Measurements from ENCODE around the gene PGAP6. TPM values are rescaled to one million over a fixed set of nuclear protein-coding genes. Genes with fewer than 3 reads are reported as not detected.

Gene PGAP6, protein sequence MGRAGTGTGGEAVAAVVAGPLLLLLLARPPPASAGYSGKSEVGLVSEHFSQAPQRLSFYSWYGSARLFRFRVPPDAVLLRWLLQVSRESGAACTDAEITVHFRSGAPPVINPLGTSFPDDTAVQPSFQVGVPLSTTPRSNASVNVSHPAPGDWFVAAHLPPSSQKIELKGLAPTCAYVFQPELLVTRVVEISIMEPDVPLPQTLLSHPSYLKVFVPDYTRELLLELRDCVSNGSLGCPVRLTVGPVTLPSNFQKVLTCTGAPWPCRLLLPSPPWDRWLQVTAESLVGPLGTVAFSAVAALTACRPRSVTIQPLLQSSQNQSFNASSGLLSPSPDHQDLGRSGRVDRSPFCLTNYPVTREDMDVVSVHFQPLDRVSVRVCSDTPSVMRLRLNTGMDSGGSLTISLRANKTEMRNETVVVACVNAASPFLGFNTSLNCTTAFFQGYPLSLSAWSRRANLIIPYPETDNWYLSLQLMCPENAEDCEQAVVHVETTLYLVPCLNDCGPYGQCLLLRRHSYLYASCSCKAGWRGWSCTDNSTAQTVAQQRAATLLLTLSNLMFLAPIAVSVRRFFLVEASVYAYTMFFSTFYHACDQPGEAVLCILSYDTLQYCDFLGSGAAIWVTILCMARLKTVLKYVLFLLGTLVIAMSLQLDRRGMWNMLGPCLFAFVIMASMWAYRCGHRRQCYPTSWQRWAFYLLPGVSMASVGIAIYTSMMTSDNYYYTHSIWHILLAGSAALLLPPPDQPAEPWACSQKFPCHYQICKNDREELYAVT
- polyA plus RNA-seq (2013, experiment 1 of 2) = 81.4 TPM
- polyA plus RNA-seq (2013, experiment 2 of 2) = 64.9 TPM

DNA sequence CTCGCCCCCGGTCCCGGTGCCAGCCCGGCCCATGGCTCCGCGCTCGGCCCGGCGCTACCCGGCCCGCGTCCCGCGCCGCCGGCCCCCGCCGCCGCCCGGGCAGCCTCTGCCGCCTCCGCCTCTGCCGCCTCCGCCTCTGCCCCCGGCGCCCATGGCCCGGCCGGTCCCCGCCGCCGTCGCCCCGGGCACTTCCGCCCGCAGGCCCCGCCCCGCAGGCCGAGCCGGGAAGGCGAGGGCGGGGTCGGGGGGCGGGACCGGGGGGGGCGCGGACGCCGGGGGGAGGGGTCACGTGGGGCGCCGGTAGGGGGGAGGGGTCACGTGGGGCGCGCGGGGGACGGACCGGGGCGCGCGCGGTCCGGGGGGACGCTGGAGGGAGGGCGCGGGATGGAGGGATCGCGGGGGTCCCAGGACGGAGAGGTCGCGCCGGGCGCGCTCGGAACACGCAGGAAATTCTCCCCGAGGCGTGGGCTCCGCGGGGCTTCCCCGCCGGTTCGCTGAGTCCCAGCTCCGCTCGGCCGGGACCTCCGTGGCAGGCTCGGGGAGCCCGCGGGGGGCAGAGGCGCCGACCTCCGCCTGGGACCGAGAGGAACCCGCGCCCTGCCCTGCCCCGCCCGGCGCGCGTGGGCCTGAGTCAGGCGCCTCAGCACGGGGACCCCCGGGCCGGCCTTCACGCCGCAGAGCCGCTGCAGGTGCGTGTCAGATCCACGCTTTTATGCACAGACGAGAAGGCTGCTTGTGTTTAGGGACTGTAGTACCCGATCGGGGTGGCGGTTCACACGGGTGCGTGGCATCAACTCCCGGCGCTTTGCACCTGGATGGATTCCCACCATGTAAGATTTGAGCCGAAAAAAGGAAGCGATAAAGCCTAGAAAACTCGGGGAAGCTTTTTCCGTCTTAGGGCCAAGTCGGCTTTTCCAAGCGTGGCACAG is at the start of gene PGAP6:
Gene PGAP6 (minus strand): TSS at position 190 of the 929 bp plus-strand sequence. CDS start 157 bp downstream, at position 33.
- H3K4me1 ChIP-seq (ENCODE audit: control insufficient read depth, insufficient read depth, low read length, poor library complexity, severe bottlenecking) = peaks cover 29% of the 10 kb centered on the region
- H3K27ac ChIP-seq (ENCODE audit: low read depth, low read length, severe bottlenecking) = no peak within 1 kb of the TSS
- no peaks in the 10 kb centered on the region for H3K9me3 ChIP-seq (ENCODE audit: control insufficient read depth, low read length)
- H3K4me3 ChIP-seq (ENCODE audit: extremely low read depth, insufficient read depth, low read length, poor library complexity, severe bottlenecking) = peak within 1 kb of the TSS; percentile 92
- WGBS, 2 experiments (ENCODE audit: insufficient coverage in 2 of 2) = 0 to 2% methylated on average over 60 to 63 of the region's 123 CpGs
- peaks cover 24% of the 10 kb centered on the region for H3K36me3 ChIP-seq (ENCODE audit: control insufficient read depth, insufficient read depth, low read length)

DNA sequence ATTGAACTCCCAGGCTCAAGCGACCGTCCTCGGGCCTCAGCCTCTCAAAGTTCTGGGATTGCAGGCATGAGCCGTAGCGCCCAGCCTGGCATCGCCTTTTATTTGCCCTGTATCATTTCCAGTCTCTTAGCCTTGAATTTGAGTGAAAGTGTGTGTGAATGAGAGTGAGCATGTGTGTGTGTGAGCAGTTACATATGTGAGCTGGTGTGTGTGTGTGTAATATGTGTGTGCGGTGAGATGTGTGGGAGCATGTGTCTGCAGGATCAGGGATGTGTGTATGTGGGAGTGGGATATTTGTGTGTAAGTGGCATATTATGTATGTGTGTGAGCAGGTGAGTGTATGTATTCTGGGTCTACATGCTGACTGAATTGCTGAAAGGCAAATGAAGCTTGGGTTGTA is 49.1 kb upstream of the PGAP6 start:
- 97 to 98% methylated on average over 7 of the region's 7 CpGs for WGBS, 2 experiments (ENCODE audit: insufficient coverage in 2 of 2)
- Histone ChIP-seq H3K9me3 (ENCODE audit: control insufficient read depth, low read length) (no peaks in the 10 kb centered on the region), H3K4me1 (ENCODE audit: control insufficient read depth, insufficient read depth, low read length, poor library complexity, severe bottlenecking) (peaks cover 8% of the 10 kb centered on the region), H3K36me3 (ENCODE audit: control insufficient read depth, insufficient read depth, low read length) (peaks cover 21% of the 10 kb centered on the region), H3K4me3 (ENCODE audit: extremely low read depth, insufficient read depth, low read length, poor library complexity, severe bottlenecking) (no peak overlapping the region), H3K27ac (ENCODE audit: low read depth, low read length, severe bottlenecking) (no peak overlapping the region)

DNA sequence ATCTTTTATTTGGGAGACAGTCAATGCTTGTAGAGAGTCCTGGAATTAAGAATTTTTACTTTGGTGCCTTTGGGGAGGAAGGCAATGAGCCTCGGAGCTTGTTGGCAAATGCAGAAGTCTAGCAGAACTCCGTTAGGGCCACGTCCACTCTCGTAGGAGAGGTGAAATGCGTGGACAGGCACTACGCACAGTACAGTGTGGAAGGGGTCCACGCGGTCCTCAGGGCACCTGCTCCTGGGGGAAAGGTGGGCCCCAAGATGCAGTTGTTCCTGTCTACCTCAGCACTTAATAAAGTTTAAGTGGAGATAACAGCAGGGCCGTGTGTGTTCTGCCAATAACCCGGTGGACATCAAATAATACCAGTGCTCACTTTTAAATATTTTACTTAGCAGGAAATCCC is 45.5 kb upstream of the PGAP6 start:
- Histone ChIP-seq H3K27ac (ENCODE audit: low read depth, low read length, severe bottlenecking) (no peak overlapping the region), H3K9me3 (ENCODE audit: control insufficient read depth, low read length) (no peaks in the 10 kb centered on the region), H3K4me3 (ENCODE audit: extremely low read depth, insufficient read depth, low read length, poor library complexity, severe bottlenecking) (peak overlapping the region; percentile 72), H3K4me1 (ENCODE audit: control insufficient read depth, insufficient read depth, low read length, poor library complexity, severe bottlenecking) (peaks cover 19% of the 10 kb centered on the region), H3K36me3 (ENCODE audit: control insufficient read depth, insufficient read depth, low read length) (peaks cover 11% of the 10 kb centered on the region)
- 82 to 90% methylated on average over 5 to 8 of the region's 10 CpGs for WGBS, 2 experiments (ENCODE audit: insufficient coverage in 2 of 2)

DNA sequence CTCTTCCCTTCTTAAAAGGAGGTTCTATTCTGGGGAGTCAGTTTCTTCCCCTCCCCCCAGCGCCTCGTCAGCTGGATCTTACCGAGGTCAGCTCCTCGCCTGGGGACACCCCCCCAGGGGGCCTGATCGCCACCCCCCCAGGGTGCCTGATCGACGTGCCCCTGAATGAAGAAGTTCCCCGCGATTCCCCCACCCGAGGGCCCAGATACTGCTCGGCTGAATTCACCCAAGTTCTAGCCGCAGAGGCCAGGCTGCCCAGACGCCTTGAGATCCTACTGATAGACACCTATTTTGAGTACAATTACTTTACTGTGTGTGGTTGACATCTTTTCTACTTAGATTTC is 45.1 kb upstream of the PGAP6 start:
- Histone ChIP-seq H3K36me3 (ENCODE audit: control insufficient read depth, insufficient read depth, low read length) (peaks cover 11% of the 10 kb centered on the region), H3K9me3 (ENCODE audit: control insufficient read depth, low read length) (no peaks in the 10 kb centered on the region), H3K27ac (ENCODE audit: low read depth, low read length, severe bottlenecking) (no peak overlapping the region), H3K4me1 (ENCODE audit: control insufficient read depth, insufficient read depth, low read length, poor library complexity, severe bottlenecking) (peaks cover 19% of the 10 kb centered on the region), H3K4me3 (ENCODE audit: extremely low read depth, insufficient read depth, low read length, poor library complexity, severe bottlenecking) (peak overlapping the region; percentile 72)
- WGBS, 2 experiments (ENCODE audit: insufficient coverage in 2 of 2) = 18 to 20% methylated on average over 8 to 9 of the region's 13 CpGs

DNA sequence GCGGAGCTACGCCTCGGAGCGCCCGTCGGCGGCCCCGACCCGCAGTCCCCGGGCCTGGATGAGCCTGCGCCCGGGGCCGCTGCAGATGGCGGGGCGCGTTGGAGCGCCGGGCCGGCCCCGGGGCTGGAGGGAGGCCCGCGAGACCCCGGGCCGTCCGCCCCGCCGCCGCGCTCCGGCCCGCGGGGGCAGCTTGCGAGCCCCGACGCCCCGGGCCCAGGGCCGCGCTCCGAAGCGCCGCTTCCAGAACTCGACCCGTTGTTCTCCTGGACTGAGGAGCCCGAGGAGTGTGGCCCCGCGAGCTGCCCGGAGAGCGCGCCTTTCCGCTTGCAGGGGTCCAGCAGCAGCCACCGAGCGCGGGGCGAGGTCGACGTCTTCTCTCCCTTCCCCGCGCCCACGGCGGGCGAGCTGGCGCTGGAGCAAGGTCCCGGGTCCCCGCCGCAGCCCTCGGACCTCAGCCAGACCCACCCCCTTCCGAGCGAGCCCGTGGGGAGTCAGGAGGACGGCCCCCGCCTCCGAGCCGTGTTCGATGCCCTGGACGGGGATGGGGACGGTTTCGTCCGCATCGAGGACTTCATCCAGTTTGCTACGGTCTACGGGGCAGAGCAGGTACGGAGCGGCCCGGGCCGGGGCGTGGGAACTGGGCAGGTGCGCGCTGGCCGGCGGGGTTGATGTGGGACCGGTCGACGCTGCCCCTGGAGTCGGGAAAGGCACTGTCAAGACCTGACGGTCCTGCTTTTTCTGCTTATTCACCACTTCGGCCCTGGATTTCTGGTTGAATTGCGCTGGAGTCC is 44.5 kb upstream of the PGAP6 start:
- whole genome bisulfite sequencing, 2 experiments (ENCODE audit: insufficient coverage in 2 of 2) = 0 to 1% methylated on average over 77 to 89 of the region's 97 CpGs
- Histone ChIP-seq H3K9me3 (ENCODE audit: control insufficient read depth, low read length) (no peaks in the 10 kb centered on the region), H3K4me1 (ENCODE audit: control insufficient read depth, insufficient read depth, low read length, poor library complexity, severe bottlenecking) (peaks cover 19% of the 10 kb centered on the region), H3K27ac (ENCODE audit: low read depth, low read length, severe bottlenecking) (no peak overlapping the region), H3K4me3 (ENCODE audit: extremely low read depth, insufficient read depth, low read length, poor library complexity, severe bottlenecking) (peak overlapping the region; percentile 72), H3K36me3 (ENCODE audit: control insufficient read depth, insufficient read depth, low read length) (peaks cover 11% of the 10 kb centered on the region)

DNA sequence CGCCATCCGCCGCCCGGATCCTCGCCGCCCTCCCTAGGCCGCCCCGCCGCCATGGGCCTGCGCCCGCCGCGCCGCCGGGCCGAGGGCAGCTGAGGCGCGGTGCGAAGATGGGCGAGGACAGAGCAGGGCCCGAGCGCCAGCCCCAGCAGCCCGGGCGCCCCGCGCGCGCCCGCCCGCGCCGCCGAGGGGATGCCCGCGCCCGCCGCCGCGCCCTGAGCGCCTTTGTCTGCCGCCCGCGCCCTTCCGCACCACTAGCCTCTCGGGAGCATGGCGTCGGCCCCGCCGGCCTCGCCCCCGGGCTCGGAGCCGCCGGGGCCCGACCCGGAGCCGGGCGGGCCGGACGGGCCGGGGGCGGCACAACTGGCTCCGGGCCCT is 43.9 kb upstream of the PGAP6 start:
- H3K4me1 ChIP-seq (ENCODE audit: control insufficient read depth, insufficient read depth, low read length, poor library complexity, severe bottlenecking) = peaks cover 19% of the 10 kb centered on the region
- H3K27ac ChIP-seq (ENCODE audit: low read depth, low read length, severe bottlenecking) = no peak overlapping the region
- no peaks in the 10 kb centered on the region for H3K9me3 ChIP-seq (ENCODE audit: control insufficient read depth, low read length)
- 0% methylated on average over 37 to 50 of the region's 63 CpGs for WGBS, 2 experiments (ENCODE audit: insufficient coverage in 2 of 2)
- peak overlapping the region; percentile 53 for H3K4me3 ChIP-seq (ENCODE audit: extremely low read depth, insufficient read depth, low read length, poor library complexity, severe bottlenecking)
- H3K36me3 ChIP-seq (ENCODE audit: control insufficient read depth, insufficient read depth, low read length) = peaks cover 11% of the 10 kb centered on the region

DNA sequence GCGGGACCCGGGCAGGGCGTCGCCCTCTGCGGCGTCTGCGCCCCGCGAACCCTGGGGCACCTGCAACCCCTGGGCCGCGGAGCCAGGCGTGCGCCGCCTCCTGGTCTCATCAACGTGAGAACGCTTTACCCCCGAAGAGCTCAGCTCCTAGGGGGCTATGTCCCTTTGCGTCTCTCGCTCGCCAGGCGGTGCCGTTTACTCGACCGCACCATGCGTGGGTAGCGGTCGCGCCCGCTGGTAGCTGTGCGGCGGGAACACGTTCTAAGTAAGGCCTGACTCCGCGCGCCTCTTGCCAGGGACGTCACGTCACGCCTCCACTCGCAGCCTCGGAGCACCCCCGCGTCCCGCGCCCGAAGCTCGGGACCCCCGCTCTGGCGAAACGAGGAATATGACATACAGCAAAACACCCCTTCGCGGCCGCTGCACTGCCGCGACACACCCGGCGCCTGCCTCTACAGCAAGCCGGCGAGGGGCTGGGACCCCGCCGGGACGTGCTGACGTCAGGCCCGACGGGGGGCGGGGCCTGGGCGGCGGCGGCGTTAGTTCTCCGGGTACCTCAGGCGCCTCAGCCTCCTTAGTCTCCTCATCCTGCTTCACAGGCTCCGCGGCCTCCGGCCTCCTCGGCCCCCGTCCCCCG is 43.4 kb upstream of the PGAP6 start, which contains the start of gene RAB11FIP3:
Gene RAB11FIP3 (plus strand): TSS at position 568 of the 637 bp plus-strand sequence. CDS start 358 bp downstream, outside the sequence.
- WGBS, 2 experiments (ENCODE audit: insufficient coverage in 2 of 2) = 0 to 1% methylated on average over 57 to 69 of the region's 77 CpGs
- Histone ChIP-seq H3K36me3 (ENCODE audit: control insufficient read depth, insufficient read depth, low read length) (peaks cover 11% of the 10 kb centered on the region), H3K27ac (ENCODE audit: low read depth, low read length, severe bottlenecking) (peak within 1 kb of the TSS; percentile 29), H3K4me1 (ENCODE audit: control insufficient read depth, insufficient read depth, low read length, poor library complexity, severe bottlenecking) (peaks cover 19% of the 10 kb centered on the region), H3K9me3 (ENCODE audit: control insufficient read depth, low read length) (no peaks in the 10 kb centered on the region), H3K4me3 (ENCODE audit: extremely low read depth, insufficient read depth, low read length, poor library complexity, severe bottlenecking) (peak within 1 kb of the TSS; percentile 72)

DNA sequence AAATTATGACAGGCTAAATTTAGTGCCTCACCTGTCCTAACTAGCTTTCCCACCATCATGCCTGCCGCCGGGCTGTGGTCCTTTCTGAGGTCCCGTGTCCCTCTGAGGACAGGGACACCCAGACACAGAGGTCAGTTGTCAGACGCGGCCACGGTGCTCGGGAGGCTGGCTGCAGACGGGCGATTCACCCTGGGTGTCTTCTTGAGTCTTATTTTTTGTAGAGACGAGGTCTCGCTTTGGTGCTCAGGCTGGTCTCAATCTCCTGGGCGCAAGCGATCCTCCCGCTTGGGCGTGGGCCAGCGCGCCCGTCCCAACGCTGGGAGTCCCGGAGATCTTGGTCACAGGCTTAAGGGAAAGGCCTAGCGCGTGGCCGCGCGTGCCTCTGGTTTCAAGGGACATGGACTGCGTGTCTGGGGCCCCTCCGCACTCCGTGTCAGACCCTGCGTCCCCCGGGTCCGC is 42.9 kb upstream of the PGAP6 start:
- peaks cover 11% of the 10 kb centered on the region for H3K36me3 ChIP-seq (ENCODE audit: control insufficient read depth, insufficient read depth, low read length)
- WGBS, 2 experiments (ENCODE audit: insufficient coverage in 2 of 2) = 14 to 16% methylated on average over 24 to 30 of the region's 31 CpGs
- H3K9me3 ChIP-seq (ENCODE audit: control insufficient read depth, low read length) = no peaks in the 10 kb centered on the region
- peaks cover 19% of the 10 kb centered on the region for H3K4me1 ChIP-seq (ENCODE audit: control insufficient read depth, insufficient read depth, low read length, poor library complexity, severe bottlenecking)
- peak overlapping the region; percentile 53 for H3K4me3 ChIP-seq (ENCODE audit: extremely low read depth, insufficient read depth, low read length, poor library complexity, severe bottlenecking)
- H3K27ac ChIP-seq (ENCODE audit: low read depth, low read length, severe bottlenecking) = no peak overlapping the region

DNA sequence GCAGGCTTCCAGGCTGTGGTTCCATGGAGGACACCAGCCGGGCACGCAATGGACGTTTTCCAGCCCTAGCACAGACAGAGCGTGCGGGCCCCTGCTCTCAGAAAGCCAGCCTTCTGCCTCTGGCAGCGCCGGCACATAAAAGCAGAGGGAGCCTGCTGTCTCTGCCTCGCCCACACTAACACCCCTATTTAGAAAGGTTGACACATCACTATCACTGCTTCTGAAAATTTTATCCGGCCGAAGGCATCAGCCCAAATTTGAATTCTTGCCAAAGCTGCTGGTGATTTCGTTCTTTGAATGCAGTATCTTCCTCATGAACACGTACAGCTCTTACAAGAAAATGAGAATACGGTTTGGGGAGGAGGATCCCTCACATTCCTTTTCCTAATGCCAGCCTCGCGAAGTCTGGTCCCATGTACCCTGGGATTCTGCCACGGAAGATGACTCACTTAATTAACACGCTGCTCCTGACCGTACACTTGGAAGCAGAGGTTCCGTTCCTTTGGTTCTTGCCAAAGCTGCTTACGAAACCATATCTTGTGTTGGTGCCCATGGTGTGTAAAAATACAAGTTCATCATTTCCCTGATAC is 42.4 kb upstream of the PGAP6 start:
- H3K9me3 ChIP-seq (ENCODE audit: control insufficient read depth, low read length) = no peaks in the 10 kb centered on the region
- no peak overlapping the region for H3K27ac ChIP-seq (ENCODE audit: low read depth, low read length, severe bottlenecking)
- peaks cover 19% of the 10 kb centered on the region for H3K4me1 ChIP-seq (ENCODE audit: control insufficient read depth, insufficient read depth, low read length, poor library complexity, severe bottlenecking)
- H3K36me3 ChIP-seq (ENCODE audit: control insufficient read depth, insufficient read depth, low read length) = peaks cover 11% of the 10 kb centered on the region
- H3K4me3 ChIP-seq (ENCODE audit: extremely low read depth, insufficient read depth, low read length, poor library complexity, severe bottlenecking) = peak overlapping the region; percentile 2
- WGBS, 2 experiments (ENCODE audit: insufficient coverage in 2 of 2) = 50 to 60% methylated on average over 15 to 19 of the region's 20 CpGs
